Testis (tissue), 2 donors: Measurements from ENCODE around the gene MAN2B2.

Experiments
- CTCF ChIP-seq, 3 experiments: fragments of 450-650 bp in 2 of 3; fragments of 200-600 bp in 1 of 3; sonication (generic) in 1 of 3; IDR thresholded peaks; one replicate each; pipeline ENCODE4 v1.5.1; 2016 to 2019; ENCODE audit warnings: antibody characterized with exemption in 3 of 3, mild to moderate bottlenecking in 2 of 3, moderate library complexity in 1 of 3
- POLR2A ChIP-seq: fragments of 450-650 bp; IDR thresholded peaks from one replicate; pipeline ENCODE4 v1.6.1; 2017; ENCODE audit warnings: antibody characterized with exemption, mild to moderate bottlenecking, moderate library complexity

GRCh38 chr4:6610856-6611430, 36.0 kb downstream of the MAN2B2 start:
- TF ChIP-seq CTCF (IDR thresholded peaks at IDR 0.05) (no peak), POLR2A (no peak)
